Right atrium auricular region (tissue), 2 donors: ENCODE measurements around the gene CEP290. TPM values are rescaled to one million over a fixed set of nuclear protein-coding genes. Genes with fewer than 3 reads are reported as not detected.

Source experiments
- DNase-seq: peaks from one replicate; pipeline ENCODE4 v3.0.0-alpha.2; 2019; ENCODE audit warnings: low spot score
- H3K27ac ChIP-seq, 2 donors: fragments of 200-600 bp; sonication (generic); 1 replicate in 1 of 2; 2 replicates in 1 of 2; pipeline ENCODE4 v1.5.1; 2016 to 2019
- H3K27me3 ChIP-seq, 2 donors: fragments of 200-600 bp; sonication (generic); one replicate each; pipeline versions ENCODE4 v1.5.1 to v1.6.0; 2017 to 2019
- H3K36me3 ChIP-seq: fragments of 200-600 bp; sonication (generic); one replicate; pipeline ENCODE4 v1.5.1; 2016
- H3K4me1 ChIP-seq, 2 donors: fragments of 200-600 bp; sonication (generic); one replicate each; pipeline versions ENCODE4 v1.5.1 to v1.6.0; 2017 to 2019
- H3K4me3 ChIP-seq, 2 donors: fragments of 200-600 bp; sonication (generic); 1 replicate in 1 of 2; 2 replicates in 1 of 2; pipeline ENCODE4 v1.5.1; 2017 to 2019; ENCODE audit warnings: mild to moderate bottlenecking in 1 of 2, moderate library complexity in 1 of 2
- H3K9me3 ChIP-seq, 2 donors: fragments of 200-600 bp; sonication (generic); one replicate each; pipeline ENCODE4 v1.5.1; 2019
- CTCF ChIP-seq, 2 donors: fragments of 200-600 bp; sonication (generic); IDR thresholded peaks; one replicate each; pipeline ENCODE4 v1.5.1; 2019; ENCODE audit warnings: antibody characterized with exemption in 2 of 2
- total RNA-seq, 2 donors: library from RNA; depleted of rRNA; stranded (reverse); fragments of >200 nt; gene quantifications; one replicate each; pipeline ENCODE4 v1.1.0, GENCODE V29; 2016

The CEP290 gene
- total RNA-seq, 2 donors from 2014 or later = 5.9 to 8.7 TPM

DNA sequence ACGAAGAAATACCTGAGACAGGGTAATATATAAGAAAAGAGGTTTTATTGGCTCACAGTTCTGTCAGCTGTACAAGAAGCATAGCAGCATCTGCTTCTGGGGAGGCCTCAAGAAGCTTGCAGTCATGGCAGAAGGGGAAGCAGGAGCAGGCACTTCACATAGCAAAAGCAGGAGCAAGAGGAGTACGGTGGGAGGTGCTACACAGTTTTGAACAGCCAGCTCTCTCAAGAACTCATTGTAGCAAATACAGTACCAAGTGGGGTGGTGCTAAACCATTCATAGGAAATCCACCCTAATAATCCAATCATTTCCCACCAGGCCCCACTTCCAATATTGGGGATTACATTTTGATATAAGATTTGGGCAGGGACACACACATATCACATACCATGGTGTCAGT lies 8.2 kb upstream of the CEP290 start:
- H3K9me3 ChIP-seq = no peaks in the 10 kb centered on the region
- H3K36me3 ChIP-seq = no peaks in the 10 kb centered on the region
- H3K4me3 ChIP-seq = no peak overlapping the region
- no peak overlapping the region for H3K27ac ChIP-seq
- DNase-seq = no peak
- TF ChIP-seq CTCF (IDR thresholded peaks at IDR 0.05) = no peak
- no peaks in the 10 kb centered on the region for H3K4me1 ChIP-seq
- H3K27me3 ChIP-seq = no peaks in the 10 kb centered on the region

GRCh38 chr12:88145567-88146505 lies 3.9 kb upstream of the CEP290 start:
- H3K27ac ChIP-seq = no peak overlapping the region
- H3K9me3 ChIP-seq = no peaks in the 10 kb centered on the region
- H3K36me3 ChIP-seq = no peaks in the 10 kb centered on the region
- no peak overlapping the region for H3K4me3 ChIP-seq
- TF ChIP-seq CTCF (IDR thresholded peaks at IDR 0.05) = no peak
- H3K27me3 ChIP-seq = no peaks in the 10 kb centered on the region
- DNase-seq = no peak
- peaks cover 0 to 24% of the 10 kb centered on the region in 2 donors for H3K4me1 ChIP-seq

- Histone ChIP-seq H3K27me3 (no peaks in the 10 kb centered on the region), H3K9me3 (no peaks in the 10 kb centered on the region), H3K4me1 (peaks cover 0 to 26% of the 10 kb centered on the region in 2 donors), H3K4me3 (no peak overlapping the region), H3K27ac (no peak overlapping the region), H3K36me3 (no peaks in the 10 kb centered on the region)
- no peak for DNase-seq
- no peak for TF ChIP-seq CTCF (IDR thresholded peaks at IDR 0.05)
These were observed 2.9 kb upstream of the CEP290 start for GRCh38 chr12:88144546-88145468.

- Histone ChIP-seq H3K36me3 (no peaks in the 10 kb centered on the region), H3K27ac (no peak overlapping the region), H3K4me1 (peaks cover 0 to 26% of the 10 kb centered on the region in 2 donors), H3K4me3 (no peak overlapping the region), H3K9me3 (no peaks in the 10 kb centered on the region), H3K27me3 (no peaks in the 10 kb centered on the region)
- no peak for DNase-seq
- TF ChIP-seq CTCF (IDR thresholded peaks at IDR 0.05) = no peak
These were observed 2.1 kb upstream of the CEP290 start for GRCh38 chr12:88144037-88144436.

DNA sequence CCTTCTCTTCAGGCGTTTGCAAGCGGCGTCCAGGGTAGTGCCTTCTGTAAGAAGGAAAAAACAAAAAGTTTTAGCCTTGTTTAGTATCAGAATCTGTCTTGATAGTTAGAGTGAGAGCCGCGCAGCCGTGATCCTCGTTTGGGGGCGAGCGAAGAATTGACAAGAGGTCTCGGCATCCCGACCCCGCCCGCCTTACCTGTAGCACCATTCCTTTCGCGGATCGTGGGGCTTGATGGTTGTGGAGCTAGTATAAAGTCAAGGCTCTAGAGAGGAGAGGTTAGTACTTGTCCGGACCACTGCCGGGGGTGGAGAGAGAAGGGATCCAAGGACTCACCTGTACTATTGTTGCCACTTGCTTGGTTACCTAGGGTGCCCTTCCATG lies 713 bp upstream of the CEP290 start:
- Histone ChIP-seq H3K27me3 (no peaks in the 10 kb centered on the region), H3K4me1 (peaks cover 0 to 26% of the 10 kb centered on the region in 2 donors), H3K36me3 (no peaks in the 10 kb centered on the region), H3K9me3 (no peaks in the 10 kb centered on the region), H3K27ac (peak overlapping the region; percentile 51 to 80), H3K4me3 (peak overlapping the region; percentile 69 to 82)
- no peak for DNase-seq
- no peak for TF ChIP-seq CTCF (IDR thresholded peaks at IDR 0.05)
